ENCODE measurements around the gene AP5S1. TPM values are rescaled to one million over a fixed set of nuclear protein-coding genes. Genes with fewer than 3 reads are reported as not detected.

AP5S1 gene
- total and polyA plus RNA-seq, 2 of the 13 experiments (the other 11 are each of a cell fraction or from before 2014, with no cell fraction given), result 7.9 to 23.2 TPM

GRCh38 chr20:3781153-3781910, 39.0 kb upstream of the AP5S1 start, which contains the start of gene SPEF1 (continued):
- TF ChIP-seq ZBED4 (CRISPR knock-in tag; IDR thresholded peaks at IDR 0.05; ENCODE audit: borderline replicate concordance) (0 out of 2 replicates have a peak, but pooled peaks have one; percentile 43), HDAC1 (CRISPR knock-in tag; IDR thresholded peaks at IDR 0.05) (peak; percentile 78; the same call in 1 of the 2 replicates), NFAT5 (CRISPR knock-in tag; IDR thresholded peaks at IDR 0.05) (0 out of 2 replicates have a peak, but pooled peaks have one; percentile 34), E2F5 (CRISPR knock-in tag; conservative IDR thresholded peaks at IDR 0.05) (no peak), ZNF770 (CRISPR knock-in tag; IDR thresholded peaks at IDR 0.05) (no peak), RELA (CRISPR knock-in tag; IDR thresholded peaks at IDR 0.05) (no peak), CENPBD1 (CRISPR knock-in tag; IDR thresholded peaks at IDR 0.05; ENCODE audit: borderline replicate concordance, low read depth) (no peak), RNF219 (CRISPR knock-in tag; IDR thresholded peaks at IDR 0.05) (no peak), SRSF9 (IDR thresholded peaks at IDR 0.05; ENCODE audit: borderline replicate concordance, insufficient read depth, low read depth, low read length, poor library complexity, severe bottlenecking) (no peak), KLF11 (CRISPR knock-in tag; IDR thresholded peaks at IDR 0.05) (0 out of 2 replicates have a peak, but pooled peaks have one; percentile 25), FOXA3 (CRISPR knock-in tag; IDR thresholded peaks at IDR 0.05) (peak; percentile 64)

Data from HepG2 (cell line).